B cell (primary cell): ENCODE results near the gene SPOP.

Source experiments
- EZH2 ChIP-seq: IDR thresholded peaks from 2 replicates; pipeline ENCODE4 v1.6.1; 2012; ENCODE audit warnings: borderline replicate concordance, low read depth, mild to moderate bottlenecking, moderate library complexity, low read length; ENCODE audit not compliant: insufficient read depth, poor library complexity, severe bottlenecking
- TF ChIP-seq, protein P1 (sequence below): fragments of 200-600 bp; IDR thresholded peaks from one replicate; pipeline ENCODE4 v1.8.0; 2022; ENCODE audit warnings: antibody characterized with exemption, mild to moderate bottlenecking

- TF ChIP-seq EZH2, result no peak
- TF ChIP-seq, protein P1, sequence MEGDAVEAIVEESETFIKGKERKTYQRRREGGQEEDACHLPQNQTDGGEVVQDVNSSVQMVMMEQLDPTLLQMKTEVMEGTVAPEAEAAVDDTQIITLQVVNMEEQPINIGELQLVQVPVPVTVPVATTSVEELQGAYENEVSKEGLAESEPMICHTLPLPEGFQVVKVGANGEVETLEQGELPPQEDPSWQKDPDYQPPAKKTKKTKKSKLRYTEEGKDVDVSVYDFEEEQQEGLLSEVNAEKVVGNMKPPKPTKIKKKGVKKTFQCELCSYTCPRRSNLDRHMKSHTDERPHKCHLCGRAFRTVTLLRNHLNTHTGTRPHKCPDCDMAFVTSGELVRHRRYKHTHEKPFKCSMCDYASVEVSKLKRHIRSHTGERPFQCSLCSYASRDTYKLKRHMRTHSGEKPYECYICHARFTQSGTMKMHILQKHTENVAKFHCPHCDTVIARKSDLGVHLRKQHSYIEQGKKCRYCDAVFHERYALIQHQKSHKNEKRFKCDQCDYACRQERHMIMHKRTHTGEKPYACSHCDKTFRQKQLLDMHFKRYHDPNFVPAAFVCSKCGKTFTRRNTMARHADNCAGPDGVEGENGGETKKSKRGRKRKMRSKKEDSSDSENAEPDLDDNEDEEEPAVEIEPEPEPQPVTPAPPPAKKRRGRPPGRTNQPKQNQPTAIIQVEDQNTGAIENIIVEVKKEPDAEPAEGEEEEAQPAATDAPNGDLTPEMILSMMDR, result no peak
Observed at GRCh38 chr17:49602783-49603182, 75.1 kb downstream of the SPOP start.
